Daoy (cell line): Measurements from ENCODE around the gene IFNK. TPM values are rescaled to one million over a fixed set of nuclear protein-coding genes. Genes with fewer than 3 reads are reported as not detected.
"Not testable (repeated sequence)": the region's sequence is repeated elsewhere in the genome, so short reads cannot be mapped to it uniquely, and the experiment has no call there.

Experiments
- DNase-seq: peaks from one replicate; pipeline ENCODE4 v3.0.0-alpha.2; 2015; ENCODE audit warnings: low read depth
- total RNA-seq: library from RNA; depleted of rRNA; stranded (reverse); fragments of >200 nt; shearing (Covaris generic); gene quantifications from 2 replicates; pipeline ENCODE4 v1.2.3, GENCODE V29; 2014; rRNA removed

IFNK gene, protein sequence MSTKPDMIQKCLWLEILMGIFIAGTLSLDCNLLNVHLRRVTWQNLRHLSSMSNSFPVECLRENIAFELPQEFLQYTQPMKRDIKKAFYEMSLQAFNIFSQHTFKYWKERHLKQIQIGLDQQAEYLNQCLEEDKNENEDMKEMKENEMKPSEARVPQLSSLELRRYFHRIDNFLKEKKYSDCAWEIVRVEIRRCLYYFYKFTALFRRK
- total RNA-seq: not detected in 2 replicates

- DNase-seq: no peak
These were observed at the start of gene IFNK for GRCh38 chr9:27524236-27524635. Gene IFNK, plus strand, starts transcription at chr9:27524290. Its CDS starts 47 bp downstream, at chr9:27524337.

DNA sequence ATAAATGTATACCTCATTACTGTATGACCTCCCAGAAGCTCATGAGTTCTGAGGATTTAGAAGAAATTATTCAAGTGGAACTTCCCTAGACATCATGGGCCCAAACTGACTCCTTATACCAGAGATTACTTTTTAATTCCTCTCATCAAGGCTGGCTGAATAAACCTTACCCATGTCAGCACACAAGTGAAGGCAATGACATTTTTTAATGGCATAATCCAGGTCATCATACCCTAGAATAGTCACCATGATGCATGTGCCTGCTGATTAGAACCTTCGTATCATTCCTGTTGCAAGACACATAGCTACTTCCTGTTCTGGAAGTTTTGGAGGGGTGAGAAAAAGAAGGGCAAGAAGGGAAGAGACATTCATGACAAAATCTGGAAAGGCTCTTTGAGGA is 49.8 kb upstream of the IFNK start:
- no peak for DNase-seq

DNA sequence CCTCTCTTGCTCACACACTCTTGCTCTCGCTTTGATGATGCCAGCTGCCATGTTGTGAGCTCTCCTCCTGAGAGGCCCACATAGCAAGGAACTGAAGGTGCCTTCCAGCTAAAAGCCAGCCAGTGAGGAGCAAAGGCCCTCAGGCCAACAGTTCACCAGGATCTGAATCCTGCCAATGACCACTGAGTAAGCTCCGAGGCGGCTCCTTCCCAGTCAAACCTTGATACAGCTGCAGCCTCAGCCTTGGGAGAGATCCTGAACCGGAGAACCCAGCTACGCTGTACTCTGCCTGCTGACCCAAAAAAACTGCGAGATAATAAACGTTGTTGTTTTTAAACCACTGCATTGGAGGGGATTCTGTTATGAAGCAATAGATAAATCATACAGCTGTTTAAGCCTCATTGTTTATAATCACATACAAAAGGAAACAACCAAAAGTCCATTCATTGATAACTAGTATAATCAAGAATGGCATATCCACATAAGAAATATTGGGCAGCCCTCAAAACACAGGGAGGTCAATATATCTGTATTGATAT is 49.0 kb upstream of the IFNK start:
- no peak for DNase-seq

- no peak for DNase-seq
These were observed 47.1 kb upstream of the IFNK start for GRCh38 chr9:27476870-27477515.

DNA sequence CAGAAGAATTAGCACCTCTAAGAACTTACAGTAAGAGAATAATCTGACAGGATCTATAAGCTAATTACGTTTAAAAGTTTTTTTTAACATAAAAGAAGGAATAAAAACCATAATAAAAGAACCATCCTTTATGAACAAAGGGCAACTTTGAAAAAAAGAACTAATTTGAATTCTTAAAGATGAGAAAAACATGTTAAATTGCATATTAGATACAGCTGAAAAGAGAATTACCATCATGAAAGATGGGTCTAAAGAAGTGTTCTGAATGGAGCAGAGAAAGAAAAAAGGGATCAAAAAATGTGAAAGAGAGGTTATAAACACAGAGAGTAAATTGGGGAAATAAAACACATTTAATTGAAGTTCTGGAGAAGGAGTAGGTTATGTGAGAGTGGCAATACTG is 45.8 kb upstream of the IFNK start:
- no peak for DNase-seq

- DNase-seq: no peak
These were observed 41.4 kb upstream of the IFNK start for GRCh38 chr9:27482709-27483108.

DNA sequence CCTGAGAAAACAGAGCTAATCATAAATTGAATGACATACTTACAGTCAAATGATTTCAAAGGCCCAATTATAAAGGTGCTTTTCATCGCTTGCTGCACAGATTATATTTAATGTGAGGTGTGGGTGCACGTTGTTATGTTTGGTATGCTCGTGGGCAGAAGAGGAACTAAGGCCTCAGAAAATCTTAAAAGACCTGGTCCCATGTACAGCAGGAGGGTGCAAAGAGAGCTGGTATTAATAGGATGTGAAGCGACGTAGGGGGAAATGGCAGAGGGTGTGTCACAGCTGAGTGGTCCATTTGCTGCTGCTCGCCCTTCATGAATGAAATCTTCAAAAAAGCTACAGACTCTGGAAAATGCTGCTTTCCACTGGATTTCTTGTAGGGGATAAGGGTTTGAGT is 40.5 kb upstream of the IFNK start:
- DNase-seq: no peak

DNA sequence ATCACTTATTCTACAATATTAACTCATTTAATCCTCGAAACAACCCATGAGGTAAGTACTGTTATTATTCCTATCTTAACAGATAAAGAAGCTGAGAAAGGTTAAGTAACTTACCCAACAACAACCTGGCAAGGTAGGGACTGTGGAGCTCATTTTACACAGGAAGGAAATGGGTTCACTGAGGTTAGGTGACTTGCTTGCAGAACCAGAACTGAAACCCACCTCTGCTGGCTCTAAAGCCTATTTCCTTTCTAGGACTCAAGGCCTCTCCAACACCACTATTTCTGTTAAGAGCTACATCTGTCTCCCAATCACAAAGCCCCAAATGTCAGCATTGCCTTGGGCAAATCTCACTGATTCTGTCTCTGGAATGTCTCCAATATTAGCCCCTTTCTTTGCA is 38.9 kb upstream of the IFNK start:
- no peak for DNase-seq

DNA sequence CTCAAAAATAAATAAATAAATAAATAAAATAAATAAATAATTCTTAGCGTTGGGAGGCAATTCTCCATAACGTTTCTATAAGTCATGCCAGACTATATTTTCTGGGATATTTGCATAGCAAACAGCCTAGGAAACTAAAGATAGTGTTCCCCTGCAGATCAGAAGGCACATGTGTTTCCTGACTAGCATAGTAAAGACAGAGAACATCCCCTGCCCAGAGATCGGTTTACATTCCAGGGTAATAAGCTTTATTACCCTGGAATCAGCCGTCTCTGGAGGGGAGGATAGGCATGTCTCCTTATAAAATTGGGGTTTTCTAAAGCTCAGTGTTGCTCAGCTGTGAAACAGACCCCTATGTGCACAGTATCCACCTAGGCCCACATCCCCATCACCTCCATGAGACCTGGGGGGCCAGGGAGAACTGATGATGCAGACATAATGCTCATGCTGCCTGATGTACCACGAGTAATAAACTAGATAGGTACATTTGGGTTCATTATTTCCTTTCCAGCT is 36.9 kb upstream of the IFNK start:
- no peak for DNase-seq

DNA sequence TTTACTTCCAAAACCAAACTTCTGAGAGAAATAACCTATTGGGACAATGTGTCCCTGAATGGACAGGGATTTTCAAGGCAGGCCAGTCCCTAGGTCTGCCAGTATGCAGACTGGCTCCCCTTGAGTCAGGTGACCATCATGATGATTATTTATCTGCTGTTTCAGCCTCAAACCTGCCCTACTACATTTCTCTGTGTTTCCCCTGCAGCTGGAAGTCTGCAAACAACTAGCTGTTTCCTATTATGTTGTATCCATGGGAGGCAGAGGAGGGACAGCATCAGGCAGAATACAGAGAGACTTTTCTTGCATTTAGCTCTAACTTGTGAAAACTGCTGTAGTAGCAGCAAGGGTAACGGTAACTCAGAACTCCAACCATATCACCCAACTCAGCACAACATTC is 36.2 kb upstream of the IFNK start:
- no peak for DNase-seq

DNA sequence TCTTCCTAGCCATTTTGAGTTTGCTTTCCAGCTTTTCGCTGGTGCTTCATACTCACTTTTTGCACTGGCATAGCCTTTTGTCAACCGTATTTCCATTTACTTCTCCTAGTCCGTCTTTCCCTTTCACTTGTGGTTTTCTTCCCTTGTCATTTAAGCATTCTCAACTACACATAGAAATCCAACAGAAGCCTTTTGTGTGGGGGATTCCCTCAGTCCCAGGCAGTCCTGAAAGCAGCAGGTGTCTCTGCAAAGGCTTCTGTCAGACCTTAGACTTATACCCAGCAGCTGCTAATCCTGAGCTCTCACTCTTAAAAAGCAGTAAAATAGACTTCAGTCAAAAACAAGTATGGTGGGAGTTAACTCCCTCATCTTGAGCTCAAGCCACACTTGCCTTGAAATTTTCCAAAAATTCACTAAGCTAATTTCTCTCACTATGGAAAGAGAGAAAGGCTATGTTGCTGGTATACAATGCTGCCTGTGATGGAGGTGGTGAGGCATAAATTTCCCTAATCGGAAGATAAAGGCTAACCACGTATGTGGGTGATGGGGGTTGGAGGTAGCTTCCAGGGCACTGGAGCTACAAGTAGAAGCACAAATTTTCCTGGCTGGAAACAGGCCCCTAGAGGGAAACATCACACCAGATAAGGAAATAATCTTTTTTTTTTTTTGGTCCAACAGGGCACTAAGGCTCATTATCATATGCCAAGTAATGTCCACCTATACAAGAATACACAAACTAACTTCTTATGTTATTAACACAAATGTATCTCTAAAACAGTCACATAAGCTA is 34.8 kb upstream of the IFNK start:
- no peak for DNase-seq

GRCh38 chr9:27491154-27491553 is 32.9 kb upstream of the IFNK start:
- no peak for DNase-seq

GRCh38 chr9:27495480-27496134 is 28.5 kb upstream of the IFNK start:
- DNase-seq: no peak

DNA sequence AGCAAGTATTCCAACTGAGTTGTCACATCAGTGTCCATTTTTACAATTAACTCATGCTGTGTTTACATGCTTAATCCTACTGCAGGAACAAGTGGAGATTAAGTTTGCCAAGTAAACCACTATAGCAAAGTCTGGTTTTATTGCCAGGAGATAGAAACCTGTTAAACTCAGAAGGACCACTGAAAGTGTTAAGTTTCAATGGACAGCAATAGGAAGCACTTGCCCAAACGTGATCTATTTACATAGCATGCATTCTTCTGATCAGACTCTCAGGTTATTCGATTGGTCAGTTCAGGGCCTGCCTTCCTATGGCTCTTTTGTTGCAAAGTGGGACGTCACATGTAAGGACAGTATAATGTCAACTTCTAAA is 28.0 kb upstream of the IFNK start:
- no peak for DNase-seq

GRCh38 chr9:27497883-27498417 is 26.1 kb upstream of the IFNK start:
- no peak for DNase-seq

GRCh38 chr9:27499451-27499850 is 24.6 kb upstream of the IFNK start:
- DNase-seq: peak; percentile 73

DNA sequence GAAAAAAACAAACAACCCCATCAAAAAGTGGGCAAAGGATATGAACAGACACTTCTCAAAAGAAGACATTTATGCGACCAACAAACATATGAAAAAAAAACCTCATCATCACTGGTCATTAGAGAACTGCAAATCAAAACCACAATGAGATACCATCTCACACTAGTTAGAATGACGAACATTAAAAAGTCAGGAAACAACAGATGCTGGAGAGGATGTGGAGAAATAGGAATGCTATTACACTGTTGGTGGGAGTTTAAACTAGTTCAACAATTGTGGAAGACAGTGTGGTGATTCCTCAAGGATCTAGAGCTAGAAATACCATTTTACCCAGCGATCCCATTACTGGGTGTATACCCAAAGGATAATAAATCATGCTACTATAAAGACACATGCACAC is 23.2 kb upstream of the IFNK start:
- not testable (repeated sequence) for DNase-seq

DNA sequence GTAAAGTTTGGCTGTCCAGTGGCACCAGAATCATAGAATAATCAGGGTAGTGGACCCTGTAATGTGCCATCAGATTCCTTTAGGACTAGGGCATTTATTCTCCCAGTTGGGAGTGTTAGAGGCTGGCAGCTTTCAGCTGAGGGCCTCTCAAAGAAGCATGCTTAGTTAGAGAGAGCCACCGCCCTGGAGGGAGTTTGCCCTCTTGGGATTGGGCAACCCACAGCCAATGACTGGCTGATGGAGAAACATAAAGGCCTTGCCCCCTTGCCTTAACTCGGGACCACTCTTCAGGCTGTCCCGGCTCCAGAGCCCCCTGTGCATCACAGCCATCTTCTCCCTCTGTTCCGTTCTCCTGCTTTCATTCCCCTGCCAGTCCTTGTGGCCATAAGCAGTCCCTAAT is 20.5 kb upstream of the IFNK start:
- DNase-seq: no peak

GRCh38 chr9:27504259-27504658 is 19.8 kb upstream of the IFNK start:
- no peak for DNase-seq

DNA sequence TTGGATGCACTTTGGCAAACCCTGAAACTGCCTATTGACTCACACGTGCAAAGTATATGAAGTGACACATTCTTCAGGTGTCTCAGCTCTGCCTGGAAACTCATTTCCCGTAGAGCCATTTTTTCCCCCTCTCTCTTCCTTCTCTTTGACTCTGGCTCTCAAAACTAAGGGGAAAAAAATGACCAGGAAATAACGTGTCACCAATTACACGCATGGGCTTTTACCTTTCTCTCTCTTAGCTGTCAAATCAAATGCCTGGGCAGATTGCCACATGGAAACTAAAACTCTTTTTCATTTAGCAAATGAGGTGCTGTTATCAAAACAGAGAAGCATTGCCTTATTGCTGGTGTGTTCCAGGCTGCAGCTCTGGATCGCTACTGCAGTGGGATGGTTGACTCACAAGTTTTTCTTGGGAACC is 18.3 kb upstream of the IFNK start:
- DNase-seq: peak; percentile 51

DNA sequence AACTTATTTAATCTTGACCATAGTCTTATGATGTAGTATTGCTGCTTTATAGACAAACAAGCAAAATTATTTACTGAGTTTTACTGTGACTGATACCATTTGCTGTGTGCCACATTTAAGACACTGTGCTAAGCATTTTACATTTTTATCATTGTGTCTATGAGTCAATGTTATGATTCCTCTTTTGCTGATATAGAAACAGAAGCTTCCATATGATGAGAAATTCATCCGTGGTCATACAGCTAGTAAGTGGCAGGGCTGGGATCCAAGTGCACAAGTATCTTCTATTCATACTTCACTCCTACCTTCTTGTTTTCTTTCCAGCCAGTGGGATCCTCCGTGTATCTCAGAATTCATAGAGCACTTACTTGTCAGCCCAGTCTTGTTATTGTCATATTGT is 17.1 kb upstream of the IFNK start:
- no peak for DNase-seq

GRCh38 chr9:27510780-27511179 is 13.3 kb upstream of the IFNK start:
- DNase-seq: no peak
